Measurements from ENCODE around the gene AACS.

Gene AACS

GRCh38 chr12:125098676-125099408 lies 33.6 kb downstream of the AACS start:
- TF ChIP-seq SIN3A (IDR thresholded peaks at IDR 0.05; ENCODE audit: borderline replicate concordance, insufficient read depth, low read length) (no peak), FOXP2 (optimal IDR thresholded peaks at IDR 0.05; ENCODE audit: borderline replicate concordance, extremely low read depth, extremely low read length, insufficient read depth) (no peak), TAF1 (IDR thresholded peaks at IDR 0.05; ENCODE audit: borderline replicate concordance, insufficient read depth, low read length) (no peak), POLR2AphosphoS5 (IDR thresholded peaks at IDR 0.05; ENCODE audit: low read depth, low read length) (no peak)
- TF ChIP-seq, protein P1, sequence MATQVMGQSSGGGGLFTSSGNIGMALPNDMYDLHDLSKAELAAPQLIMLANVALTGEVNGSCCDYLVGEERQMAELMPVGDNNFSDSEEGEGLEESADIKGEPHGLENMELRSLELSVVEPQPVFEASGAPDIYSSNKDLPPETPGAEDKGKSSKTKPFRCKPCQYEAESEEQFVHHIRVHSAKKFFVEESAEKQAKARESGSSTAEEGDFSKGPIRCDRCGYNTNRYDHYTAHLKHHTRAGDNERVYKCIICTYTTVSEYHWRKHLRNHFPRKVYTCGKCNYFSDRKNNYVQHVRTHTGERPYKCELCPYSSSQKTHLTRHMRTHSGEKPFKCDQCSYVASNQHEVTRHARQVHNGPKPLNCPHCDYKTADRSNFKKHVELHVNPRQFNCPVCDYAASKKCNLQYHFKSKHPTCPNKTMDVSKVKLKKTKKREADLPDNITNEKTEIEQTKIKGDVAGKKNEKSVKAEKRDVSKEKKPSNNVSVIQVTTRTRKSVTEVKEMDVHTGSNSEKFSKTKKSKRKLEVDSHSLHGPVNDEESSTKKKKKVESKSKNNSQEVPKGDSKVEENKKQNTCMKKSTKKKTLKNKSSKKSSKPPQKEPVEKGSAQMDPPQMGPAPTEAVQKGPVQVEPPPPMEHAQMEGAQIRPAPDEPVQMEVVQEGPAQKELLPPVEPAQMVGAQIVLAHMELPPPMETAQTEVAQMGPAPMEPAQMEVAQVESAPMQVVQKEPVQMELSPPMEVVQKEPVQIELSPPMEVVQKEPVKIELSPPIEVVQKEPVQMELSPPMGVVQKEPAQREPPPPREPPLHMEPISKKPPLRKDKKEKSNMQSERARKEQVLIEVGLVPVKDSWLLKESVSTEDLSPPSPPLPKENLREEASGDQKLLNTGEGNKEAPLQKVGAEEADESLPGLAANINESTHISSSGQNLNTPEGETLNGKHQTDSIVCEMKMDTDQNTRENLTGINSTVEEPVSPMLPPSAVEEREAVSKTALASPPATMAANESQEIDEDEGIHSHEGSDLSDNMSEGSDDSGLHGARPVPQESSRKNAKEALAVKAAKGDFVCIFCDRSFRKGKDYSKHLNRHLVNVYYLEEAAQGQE (IDR thresholded peaks at IDR 0.05; ENCODE audit: insufficient read depth in 1 of 2, low read depth in 2 of 2, low read length in 2 of 2) = no peak

DNA sequence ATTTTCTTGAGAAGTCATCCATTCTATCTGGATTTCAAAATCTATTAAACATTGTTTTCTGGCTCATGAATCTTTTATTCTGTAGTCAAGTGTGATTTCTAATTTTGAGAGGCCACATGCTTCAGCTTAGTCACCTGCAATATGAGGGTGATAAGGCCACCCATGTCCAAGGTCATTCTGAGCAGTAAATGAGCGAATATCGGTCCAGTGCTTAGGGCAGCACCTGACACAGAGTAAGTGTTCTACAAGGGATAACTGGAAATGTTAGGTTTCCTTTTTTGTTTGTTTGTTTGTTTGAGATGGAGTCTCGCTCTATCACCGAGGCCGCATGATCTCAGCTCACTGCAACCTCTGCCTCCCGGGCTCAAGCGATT lies 34.2 kb downstream of the AACS start:
- TF ChIP-seq, protein P1 (IDR thresholded peaks at IDR 0.05; ENCODE audit: insufficient read depth in 1 of 2, low read depth in 2 of 2, low read length in 2 of 2) = no peak
- TF ChIP-seq FOXP2 (optimal IDR thresholded peaks at IDR 0.05; ENCODE audit: borderline replicate concordance, extremely low read depth, extremely low read length, insufficient read depth) (no peak), SIN3A (IDR thresholded peaks at IDR 0.05; ENCODE audit: borderline replicate concordance, insufficient read depth, low read length) (no peak), TAF1 (IDR thresholded peaks at IDR 0.05; ENCODE audit: borderline replicate concordance, insufficient read depth, low read length) (no peak), POLR2AphosphoS5 (IDR thresholded peaks at IDR 0.05; ENCODE audit: low read depth, low read length) (no peak)

- TF ChIP-seq TAF1 (IDR thresholded peaks at IDR 0.05; ENCODE audit: borderline replicate concordance, insufficient read depth, low read length) = no peak
- no peak for TF ChIP-seq FOXP2 (optimal IDR thresholded peaks at IDR 0.05; ENCODE audit: borderline replicate concordance, extremely low read depth, extremely low read length, insufficient read depth)
- TF ChIP-seq, protein P1 (IDR thresholded peaks at IDR 0.05; ENCODE audit: insufficient read depth in 1 of 2, low read depth in 2 of 2, low read length in 2 of 2) = no peak
These were observed 35.6 kb downstream of the AACS start for GRCh38 chr12:125100551-125101434.

DNA sequence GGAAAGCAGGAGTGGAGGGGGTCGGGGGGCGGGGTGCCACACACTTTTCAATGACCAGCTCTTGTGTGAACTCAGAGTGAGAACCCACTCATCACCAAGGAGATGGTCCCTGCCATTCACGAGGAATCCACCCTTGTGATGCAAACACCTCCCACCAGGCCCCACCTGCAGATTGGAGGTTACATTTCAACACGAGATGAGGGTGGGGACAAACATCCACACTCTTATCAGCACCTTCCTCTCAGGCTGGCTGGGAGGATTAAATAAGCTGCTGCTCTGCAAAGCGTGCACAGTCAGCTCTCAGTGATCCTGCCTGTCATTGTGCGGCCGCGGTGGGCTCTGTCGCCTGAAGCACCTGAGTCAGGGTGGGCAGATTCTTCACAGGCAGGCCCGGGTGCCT lies 39.7 kb downstream of the AACS start:
- no peak for TF ChIP-seq SIN3A (IDR thresholded peaks at IDR 0.05; ENCODE audit: borderline replicate concordance, insufficient read depth, low read length)
- no peak for TF ChIP-seq TAF1 (IDR thresholded peaks at IDR 0.05; ENCODE audit: borderline replicate concordance, insufficient read depth, low read length)
- TF ChIP-seq, protein P1 (IDR thresholded peaks at IDR 0.05; ENCODE audit: insufficient read depth in 1 of 2, low read depth in 2 of 2, low read length in 2 of 2) = no peak
- no peak for TF ChIP-seq FOXP2 (optimal IDR thresholded peaks at IDR 0.05; ENCODE audit: borderline replicate concordance, extremely low read depth, extremely low read length, insufficient read depth)
- no peak for TF ChIP-seq POLR2AphosphoS5 (IDR thresholded peaks at IDR 0.05; ENCODE audit: low read depth, low read length)

Measured in PFSK-1 (cell line).